Esophagus squamous epithelium (tissue), 5 donors: Measurements from ENCODE around the gene BIN2. TPM values are rescaled to one million over a fixed set of nuclear protein-coding genes. Genes with fewer than 3 reads are reported as not detected.
"Not testable (repeated sequence)": the region's sequence is repeated elsewhere in the genome, so short reads cannot be mapped to it uniquely, and the experiment has no call there.

Experiments used
- DNase-seq: peaks from one replicate; lab custom pipeline; 2025; lab: John Stamatoyannopoulos, UW
- H3K27ac ChIP-seq, 4 donors: fragments of 200-600 bp; sonication (generic); one replicate each; pipeline ENCODE4 v1.5.1; 2016 to 2019; ENCODE audit warnings: mild to moderate bottlenecking in 1 of 4
- H3K27me3 ChIP-seq, 4 donors: fragments of 200-600 bp; sonication (generic); 1 replicate in 3 of 4; 2 replicates in 1 of 4; pipeline versions ENCODE4 v1.5.1 to v1.6.0; 2017 to 2021; ENCODE audit warnings: antibody characterized with exemption in 1 of 4
- H3K36me3 ChIP-seq, 3 donors: fragments of 200-600 bp; sonication (generic); one replicate each; pipeline ENCODE4 v1.5.1; 2016 to 2019
- H3K4me1 ChIP-seq, 3 donors: fragments of 200-600 bp; sonication (generic); one replicate each; pipeline ENCODE4 v1.5.1; 2017 to 2019
- H3K4me3 ChIP-seq, 4 donors: fragments of 200-600 bp; sonication (generic); 1 replicate in 3 of 4; 2 replicates in 1 of 4; pipeline ENCODE4 v1.5.1; 2016 to 2019; ENCODE audit warnings: mild to moderate bottlenecking in 2 of 4, moderate library complexity in 1 of 4
- H3K9me3 ChIP-seq, 3 donors: fragments of 200-600 bp; sonication (generic); one replicate each; pipeline ENCODE4 v1.5.1; 2016 to 2019
- CTCF ChIP-seq, 6 experiments: fragments of 450-650 bp in 4 of 6; fragments of 200-600 bp in 2 of 6; sonication (generic) in 2 of 6; IDR thresholded peaks; one replicate each; pipeline ENCODE4 v1.5.1; 2016 to 2019; ENCODE audit warnings: antibody characterized with exemption in 6 of 6, mild to moderate bottlenecking in 4 of 6, moderate library complexity in 4 of 6
- POLR2A ChIP-seq, 4 donors: fragments of 450-650 bp; IDR thresholded peaks; one replicate each; pipeline ENCODE4 v1.6.1; 2017; ENCODE audit warnings: antibody characterized with exemption in 4 of 4, mild to moderate bottlenecking in 4 of 4, moderate library complexity in 3 of 4
- WGBS, 2 donors: methylation state at CpG; one replicate each; pipeline ENCODE4 v1.1.5; 2018; 5-methylcytosine and 5-hydroxymethylcytosine counted together
- intact Hi-C: fragments of 100-400 bp; cut with DNase I; formaldehyde crosslinking; loops from one replicate; pipeline ENCODE4 v1.15.0; 2022
- total RNA-seq, 4 donors: library from RNA; depleted of rRNA; stranded (reverse); fragments of >200 nt; gene quantifications; one replicate each; pipeline ENCODE4 v1.1.0, GENCODE V29; 2016
- donor health status: DM: yes; HTN: yes; CAD: no.

The BIN2 gene
- total RNA-seq, 4 donors from 2014 or later: 1.7 to 5.5 (median 3.3) TPM

- Histone ChIP-seq H3K9me3 (no peaks in the 10 kb centered on the region), H3K4me3 (no peak overlapping the region), H3K4me1 (no peaks in the 10 kb centered on the region), H3K36me3 (no peaks in the 10 kb centered on the region), H3K27me3 (no peaks in the 10 kb centered on the region), H3K27ac (no peak overlapping the region)
- DNase-seq: no peak
- no peak for TF ChIP-seq CTCF (IDR thresholded peaks at IDR 0.05)
- intact Hi-C loops: no loop called here
Measured at GRCh38 chr12:51293696-51294095, 30.3 kb downstream of the BIN2 start.

- H3K36me3 ChIP-seq, intact Hi-C loops, H3K27ac ChIP-seq, H3K4me3 ChIP-seq, DNase-seq, H3K9me3 ChIP-seq, H3K4me1 ChIP-seq, H3K27me3 ChIP-seq: not testable (repeated sequence)
- 75 to 81% methylated on average over 6 to 7 of the region's 9 CpGs for WGBS, 2 donors
Measured at GRCh38 chr12:51291603-51292513, 32.1 kb downstream of the BIN2 start.

GRCh38 chr12:51285843-51286242 is 38.1 kb downstream of the BIN2 start:
- H3K4me3 ChIP-seq: no peak overlapping the region
- intact Hi-C loops: no loop called here
- DNase-seq: no peak

GRCh38 chr12:51281202-51281924 is 42.6 kb downstream of the BIN2 start:
- Histone ChIP-seq H3K36me3 (no peaks in the 10 kb centered on the region), H3K27ac (no peak overlapping the region), H3K27me3 (no peaks in the 10 kb centered on the region), H3K4me3 (no peak overlapping the region), H3K9me3 (no peaks in the 10 kb centered on the region), H3K4me1 (no peaks in the 10 kb centered on the region)
- intact Hi-C loops: no loop called here
- 77 to 87% methylated on average over 4 of the region's 4 CpGs for WGBS, 2 donors
- no peak for DNase-seq
- TF ChIP-seq POLR2A (IDR thresholded peaks at IDR 0.05) (no peak), CTCF (IDR thresholded peaks at IDR 0.05) (no peak)

More at GRCh38 chr12:51285843-51286242, 38.1 kb downstream of the BIN2 start:
- H3K27me3 ChIP-seq: no peaks in the 10 kb centered on the region
- TF ChIP-seq CTCF (IDR thresholded peaks at IDR 0.05) (no peak), POLR2A (IDR thresholded peaks at IDR 0.05) (no peak)
- H3K4me1 ChIP-seq: no peaks in the 10 kb centered on the region
- 73 to 88% methylated on average over 1 of the region's 1 CpG for WGBS, 2 donors
- no peaks in the 10 kb centered on the region for H3K36me3 ChIP-seq
- H3K27ac ChIP-seq: no peak overlapping the region
- H3K9me3 ChIP-seq: no peaks in the 10 kb centered on the region

GRCh38 chr12:51275088-51275487 is 48.9 kb downstream of the BIN2 start:
- Histone ChIP-seq H3K4me3 (no peak overlapping the region), H3K36me3 (no peaks in the 10 kb centered on the region), H3K4me1 (peaks cover 2 to 16% (median 10%) of the 10 kb centered on the region in 3 donors), H3K27ac (no peak overlapping the region), H3K27me3 (peaks cover 0 to 7% (median 0%) of the 10 kb centered on the region in 4 donors), H3K9me3 (no peaks in the 10 kb centered on the region)
- intact Hi-C loops: no loop called here
- TF ChIP-seq CTCF (IDR thresholded peaks at IDR 0.05) (no peak), POLR2A (IDR thresholded peaks at IDR 0.05) (no peak)
- DNase-seq: no peak
- 80% methylated on average over 1 of the region's 1 CpG; no CpG with 5 or more reads in 1 of the 2 donors for WGBS, 2 donors

GRCh38 chr12:51272810-51273209 is 51.2 kb downstream of the BIN2 start:
- H3K27ac ChIP-seq: not testable (repeated sequence)

More at GRCh38 chr12:51272810-51273209, 51.2 kb downstream of the BIN2 start:
- H3K36me3 ChIP-seq, intact Hi-C loops, DNase-seq, H3K4me3 ChIP-seq, H3K27me3 ChIP-seq, H3K9me3 ChIP-seq: not testable (repeated sequence)
- WGBS, 2 donors: 93 to 95% methylated on average over 6 to 7 of the region's 7 CpGs
- peaks cover 2 to 37% (median 10%) of the 10 kb centered on the region in 3 donors for H3K4me1 ChIP-seq
